ENCODE data around the gene NPIPB13. TPM values are rescaled to one million over a fixed set of nuclear protein-coding genes. Genes with fewer than 3 reads are reported as not detected.

The NPIPB13 gene
- 1.8 to 3.6 TPM (median 2.4 TPM) in 5 replicates for total RNA-seq (2022; extraction: Qiagen RNA extraction)

DNA sequence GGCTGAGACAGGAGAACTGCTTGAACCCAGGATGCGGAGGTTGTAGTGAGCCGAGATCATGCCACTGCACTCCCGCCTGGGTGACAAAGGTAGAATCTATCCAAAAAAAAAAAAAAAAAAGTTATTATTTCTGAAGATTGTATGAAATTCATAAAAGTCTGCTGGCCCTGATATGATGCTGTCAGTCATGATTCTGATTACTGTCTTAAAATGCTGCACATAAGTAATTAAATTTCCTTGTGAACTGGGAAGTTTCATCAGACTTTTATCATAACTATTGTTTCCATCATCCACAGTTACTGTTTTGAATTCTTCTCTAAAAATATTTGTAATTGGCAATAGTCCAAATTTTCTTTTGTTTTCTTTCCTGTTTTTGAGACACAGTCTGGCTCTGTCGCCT lies at the start of gene NPIPB13:
TSS of gene NPIPB13 (minus strand) at position 101 of the 400 bp plus-strand sequence. CDS start 2,906 bp downstream, outside the sequence.

DNA sequence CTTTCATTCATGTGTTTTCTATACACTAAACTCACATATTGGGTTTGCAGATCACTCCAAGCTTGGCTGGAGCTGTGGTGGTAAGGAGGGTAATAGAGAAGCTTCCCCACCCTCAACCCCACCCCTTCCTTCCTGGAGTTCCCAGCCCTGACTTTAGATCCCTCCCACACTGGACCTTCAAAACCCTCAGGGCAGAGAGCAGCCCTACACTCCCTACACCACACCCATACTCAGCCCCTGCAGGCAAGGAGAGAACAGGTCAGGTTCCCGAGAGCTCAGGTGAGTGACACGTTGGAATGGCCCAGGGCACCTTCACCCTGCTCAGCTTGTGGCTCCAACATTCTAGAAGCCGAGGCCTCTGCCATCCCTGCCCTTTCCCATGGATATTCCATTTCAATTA lies 49.2 kb downstream of the NPIPB13 start, which contains the start of gene SULT1A3:
TSS of gene SULT1A3 (plus strand) at position 207 of the 400 bp plus-strand sequence. CDS start 1,474 bp downstream, outside the sequence.

Other genes starting within 250 kb of the NPIPB13 start
- gene DOC2A, start 237.5 kb downstream of the NPIPB13 start, total RNA-seq (2022; extraction: Qiagen RNA extraction), result 1.3 to 1.9 TPM (median 1.8 TPM) in 5 replicates
- gene C16orf92, start 225.3 kb downstream of the NPIPB13 start, total RNA-seq (2022; extraction: Qiagen RNA extraction), result not detected in 5 replicates
- gene TLCD3B, start 217.2 kb downstream of the NPIPB13 start, total RNA-seq (2022; extraction: Qiagen RNA extraction), result 0.22 to 0.39 TPM (median 0.26 TPM) in 5 replicates
- gene ALDOA, start 182.7 kb downstream of the NPIPB13 start, total RNA-seq (2022; extraction: Qiagen RNA extraction), result 1,572 to 1,866 TPM (median 1,761 TPM) in 5 replicates
- gene PPP4C, start 172.5 kb downstream of the NPIPB13 start, total RNA-seq (2022; extraction: Qiagen RNA extraction), result 135 to 153 TPM (median 146 TPM) in 5 replicates
- 0.14 to 0.31 TPM (median 0.30 TPM) in 5 replicates for gene TBX6, start 156.6 kb downstream of the NPIPB13 start, total RNA-seq (2022; extraction: Qiagen RNA extraction)
- gene YPEL3, start 152.3 kb downstream of the NPIPB13 start, total RNA-seq (2022; extraction: Qiagen RNA extraction), result 4.3 to 9.4 TPM (median 8.6 TPM) in 5 replicates
- 0.61 to 1.6 TPM (median 1.0 TPM) in 5 replicates for gene GDPD3, start 134.9 kb downstream of the NPIPB13 start, total RNA-seq (2022; extraction: Qiagen RNA extraction)
- gene MAPK3, start 125.3 kb downstream of the NPIPB13 start, total RNA-seq (2022; extraction: Qiagen RNA extraction), result 30.6 to 36.7 TPM (median 34.4 TPM) in 5 replicates
- gene CORO1A, start 64.9 kb downstream of the NPIPB13 start, total RNA-seq (2022; extraction: Qiagen RNA extraction), result 1.9 to 2.9 TPM (median 2.0 TPM) in 5 replicates
- 116 to 229 TPM (median 187 TPM) in 5 replicates for gene BOLA2B, start 54.8 kb downstream of the NPIPB13 start, total RNA-seq (2022; extraction: Qiagen RNA extraction)
- 13.0 to 20.0 TPM (median 16.4 TPM) in 5 replicates for gene SLX1A, start 54.6 kb downstream of the NPIPB13 start, total RNA-seq (2022; extraction: Qiagen RNA extraction)
- 4.3 to 8.0 TPM (median 5.8 TPM) in 5 replicates for gene SULT1A3, start 49.2 kb downstream of the NPIPB13 start, total RNA-seq (2022; extraction: Qiagen RNA extraction)
- gene CD2BP2, start 106.8 kb upstream of the NPIPB13 start, total RNA-seq (2022; extraction: Qiagen RNA extraction), result 63.7 to 70.6 TPM (median 65.1 TPM) in 5 replicates
- 23.4 to 31.2 TPM (median 30.3 TPM) in 5 replicates for gene TBC1D10B, start 122.0 kb upstream of the NPIPB13 start, total RNA-seq (2022; extraction: Qiagen RNA extraction)
- gene MYL11, start 126.3 kb upstream of the NPIPB13 start, total RNA-seq (2022; extraction: Qiagen RNA extraction), result 0.27 to 0.84 TPM (median 0.45 TPM) in 4 of 5 replicates, not detected in the other
- gene SEPTIN1, start 134.1 kb upstream of the NPIPB13 start, total RNA-seq (2022; extraction: Qiagen RNA extraction), result 0.95 to 2.5 TPM (median 2.2 TPM) in 5 replicates
- gene ZNF48, start 146.9 kb upstream of the NPIPB13 start, total RNA-seq (2022; extraction: Qiagen RNA extraction), result 12.4 to 14.0 TPM (median 12.9 TPM) in 5 replicates
- 3.7 to 6.0 TPM (median 5.4 TPM) in 5 replicates for gene ZNF771, start 159.1 kb upstream of the NPIPB13 start, total RNA-seq (2022; extraction: Qiagen RNA extraction)
- 102 to 130 TPM (median 120 TPM) in 5 replicates for gene DCTPP1, start 181.6 kb upstream of the NPIPB13 start, total RNA-seq (2022; extraction: Qiagen RNA extraction)
- 43.9 to 48.2 TPM (median 45.5 TPM) in 5 replicates for gene SEPHS2, start 197.4 kb upstream of the NPIPB13 start, total RNA-seq (2022; extraction: Qiagen RNA extraction)
- gene ITGAL, start 224.3 kb upstream of the NPIPB13 start, total RNA-seq (2022; extraction: Qiagen RNA extraction), result 0.07 to 0.18 TPM (median 0.14 TPM) in 5 replicates

All from A549 treated with AZD2906 at 1 μM for 4 hours (cell line).